Activated CD4-positive, alpha-beta T cell treated with anti-CD3 and anti-CD28 coated beads, Interleukin-2, amount 10 ng/mL, durations not matched to agents 7 days and 5 days (primary cell): ENCODE data around the gene FBN2. TPM values are rescaled to one million over a fixed set of nuclear protein-coding genes. Genes with fewer than 3 reads are reported as not detected.
"Not testable (repeated sequence)": the region's sequence is repeated elsewhere in the genome, so short reads cannot be mapped to it uniquely, and the experiment has no call there.

Experiments
- CTCF ChIA-PET: fragments of 350-600 bp; sonication (Branson Sonifier 250); formaldehyde crosslinking; loops from one replicate; lab custom pipeline; 2021; ENCODE audit warnings: antibody characterized with exemption; lab: Charles Lee
- POLR2A ChIA-PET: fragments of 350-600 bp; sonication (Branson Sonifier 250); formaldehyde crosslinking; loops from one replicate; lab custom pipeline; 2021; ENCODE audit warnings: antibody characterized with exemption; lab: Charles Lee
- DNase-seq: peaks from one replicate; pipeline ENCODE4 v3.0.0-alpha.2; 2020
- H3K27ac Mint-ChIP-seq: one replicate; pipeline ENCODE4 v1.8.0; 2021; ENCODE audit warnings: mild to moderate bottlenecking, moderate library complexity, mixed read lengths
- H3K27me3 Mint-ChIP-seq: one replicate; pipeline ENCODE4 v1.8.0; 2021; ENCODE audit warnings: mixed read lengths
- H3K36me3 Mint-ChIP-seq: one replicate; pipeline ENCODE4 v1.8.0; 2021; ENCODE audit warnings: low read depth, mixed read lengths
- H3K4me1 Mint-ChIP-seq: one replicate; pipeline ENCODE4 v1.8.0; 2021; ENCODE audit warnings: mixed read lengths
- H3K4me3 Mint-ChIP-seq: one replicate; pipeline ENCODE4 v1.8.0; 2021; ENCODE audit warnings: mild to moderate bottlenecking, moderate library complexity, mixed read lengths
- H3K9me3 Mint-ChIP-seq: one replicate; pipeline ENCODE4 v1.8.0; 2021; ENCODE audit warnings: mixed read lengths
- total RNA-seq, 2 experiments: library from RNA; stranded (reverse); gene quantifications; one replicate each; pipeline ENCODE4 v1.2.3, GENCODE V29; 2021

FBN2 gene
- total RNA-seq, 2 experiments from 2014 or later = not detected

GRCh38 chr5:128462330-128462729, 75.7 kb downstream of the FBN2 start:
- H3K9me3 Mint-ChIP-seq = no peaks in the 10 kb centered on the region
- POLR2A ChIA-PET = no interaction called here
- no peak overlapping the region for H3K4me3 Mint-ChIP-seq
- H3K36me3 Mint-ChIP-seq = no peaks in the 10 kb centered on the region
- H3K27me3 Mint-ChIP-seq = no peaks in the 10 kb centered on the region
- DNase-seq = no peak
- CTCF ChIA-PET = no interaction called here
- no peaks in the 10 kb centered on the region for H3K4me1 Mint-ChIP-seq
- no peak overlapping the region for H3K27ac Mint-ChIP-seq

- H3K4me3 Mint-ChIP-seq, H3K27ac Mint-ChIP-seq, POLR2A ChIA-PET, H3K36me3 Mint-ChIP-seq, H3K9me3 Mint-ChIP-seq, DNase-seq, H3K4me1 Mint-ChIP-seq, H3K27me3 Mint-ChIP-seq, CTCF ChIA-PET: not testable (repeated sequence)
Observed at GRCh38 chr5:128457147-128457915, 80.7 kb downstream of the FBN2 start.

GRCh38 chr5:128455841-128456361, 82.1 kb downstream of the FBN2 start:
- no peak for DNase-seq
- H3K4me3 Mint-ChIP-seq = no peak overlapping the region
- H3K9me3 Mint-ChIP-seq = peaks cover 2% of the 10 kb centered on the region
- ChIA-PET POLR2A (no interaction called here), CTCF (no interaction called here)
- H3K27me3 Mint-ChIP-seq = no peaks in the 10 kb centered on the region
- H3K36me3 Mint-ChIP-seq = no peaks in the 10 kb centered on the region
- no peaks in the 10 kb centered on the region for H3K4me1 Mint-ChIP-seq
- no peak overlapping the region for H3K27ac Mint-ChIP-seq

- DNase-seq = no peak
- Mint-ChIP-seq H3K9me3 (peaks cover 2% of the 10 kb centered on the region), H3K27ac (no peak overlapping the region), H3K36me3 (no peaks in the 10 kb centered on the region), H3K4me1 (no peaks in the 10 kb centered on the region), H3K4me3 (no peak overlapping the region), H3K27me3 (no peaks in the 10 kb centered on the region)
- POLR2A ChIA-PET = no interaction called here
- CTCF ChIA-PET = no interaction called here
Observed at GRCh38 chr5:128453121-128453520, 84.9 kb downstream of the FBN2 start.

DNA sequence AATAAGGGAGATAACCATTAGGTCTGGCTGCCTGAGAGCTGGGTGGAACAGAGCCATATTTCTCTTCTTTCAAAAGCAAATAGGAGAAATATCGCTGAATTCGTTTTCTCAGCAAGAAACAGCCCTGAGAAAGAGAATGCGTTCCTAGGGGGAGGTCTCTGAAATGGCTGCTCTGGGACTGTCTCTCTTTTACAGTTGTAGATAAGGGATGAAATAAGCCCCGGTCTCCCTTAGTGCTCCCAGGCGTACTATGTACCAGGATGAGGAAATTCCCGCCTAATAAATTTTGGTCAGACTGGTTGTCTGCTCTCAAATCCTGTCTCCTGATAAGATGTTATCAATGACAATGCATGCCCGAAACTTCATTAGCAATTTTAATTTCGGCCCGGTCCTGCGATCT, 90.8 kb downstream of the FBN2 start:
- CTCF ChIA-PET, H3K27ac Mint-ChIP-seq, H3K4me3 Mint-ChIP-seq: not testable (repeated sequence)

GRCh38 chr5:128441941-128442350, 96.1 kb downstream of the FBN2 start:
- H3K4me1 Mint-ChIP-seq = no peaks in the 10 kb centered on the region
- no peaks in the 10 kb centered on the region for H3K27me3 Mint-ChIP-seq
- CTCF ChIA-PET = no interaction called here
- no peak overlapping the region for H3K4me3 Mint-ChIP-seq
- POLR2A ChIA-PET = no interaction called here
- H3K27ac Mint-ChIP-seq = no peak overlapping the region
- H3K36me3 Mint-ChIP-seq = no peaks in the 10 kb centered on the region
- no peak for DNase-seq
- peaks cover 2% of the 10 kb centered on the region for H3K9me3 Mint-ChIP-seq

More for the DNA sequence above, 90.8 kb downstream of the FBN2 start:
- peaks cover 12% of the 10 kb centered on the region for H3K9me3 Mint-ChIP-seq
- DNase-seq, H3K27me3 Mint-ChIP-seq, H3K36me3 Mint-ChIP-seq, POLR2A ChIA-PET, H3K4me1 Mint-ChIP-seq: not testable (repeated sequence)

GRCh38 chr5:128441165-128441564, 96.9 kb downstream of the FBN2 start:
- Mint-ChIP-seq H3K4me3 (no peak overlapping the region), H3K9me3 (no peaks in the 10 kb centered on the region), H3K27me3 (no peaks in the 10 kb centered on the region), H3K27ac (no peak overlapping the region), H3K36me3 (no peaks in the 10 kb centered on the region), H3K4me1 (no peaks in the 10 kb centered on the region)
- POLR2A ChIA-PET = no interaction called here
- DNase-seq = no peak
- CTCF ChIA-PET = no interaction called here

DNA sequence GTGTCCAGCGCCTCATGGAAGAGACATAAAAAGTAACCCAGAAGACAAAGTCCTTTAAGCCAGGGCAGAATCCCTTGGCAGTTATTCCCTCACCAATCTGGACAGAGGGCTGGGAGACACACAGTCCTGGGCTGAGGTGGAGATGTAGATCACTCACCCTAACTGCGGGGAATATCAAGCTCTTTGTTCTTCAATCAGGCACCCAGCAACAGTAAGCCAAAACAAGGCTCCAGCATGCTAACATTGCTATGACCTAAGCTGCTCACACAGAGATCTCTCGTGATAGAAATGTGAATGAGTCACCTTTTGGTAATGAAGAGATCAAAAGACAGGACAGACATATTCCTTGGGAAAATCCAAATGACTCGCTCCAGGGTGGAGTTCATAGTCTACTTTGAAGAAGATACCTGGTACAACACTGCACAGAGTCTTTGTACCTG, 101.3 kb downstream of the FBN2 start:
- POLR2A ChIA-PET = no interaction called here
- H3K27me3 Mint-ChIP-seq = no peaks in the 10 kb centered on the region
- no peaks in the 10 kb centered on the region for H3K9me3 Mint-ChIP-seq
- CTCF ChIA-PET = no interaction called here
- no peaks in the 10 kb centered on the region for H3K36me3 Mint-ChIP-seq
- H3K27ac Mint-ChIP-seq = no peak overlapping the region
- no peaks in the 10 kb centered on the region for H3K4me1 Mint-ChIP-seq
- no peak overlapping the region for H3K4me3 Mint-ChIP-seq
- no peak for DNase-seq

DNA sequence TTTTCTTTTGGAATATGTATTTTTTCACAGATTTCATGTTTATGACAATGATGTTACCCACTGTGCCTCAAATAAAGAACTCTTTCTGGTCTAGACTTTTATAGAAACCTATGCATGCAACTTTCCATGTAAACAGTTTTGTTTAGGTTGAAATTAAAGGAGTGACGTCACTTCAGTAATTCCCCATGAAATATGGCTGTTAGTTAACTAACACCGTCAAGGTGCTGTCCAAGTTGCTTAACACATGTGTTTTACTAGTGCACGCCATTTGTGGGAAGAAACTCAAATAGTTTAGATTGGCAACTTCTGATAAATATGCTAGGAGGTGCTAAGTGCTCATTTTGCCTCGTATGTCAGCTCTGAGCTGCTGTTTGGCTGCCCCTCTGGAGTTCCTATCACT, 102.2 kb downstream of the FBN2 start:
- no peak overlapping the region for H3K27ac Mint-ChIP-seq
- no peaks in the 10 kb centered on the region for H3K9me3 Mint-ChIP-seq
- POLR2A ChIA-PET = no interaction called here

GRCh38 chr5:128434993-128435392, 103.1 kb downstream of the FBN2 start:
- H3K27me3 Mint-ChIP-seq = no peaks in the 10 kb centered on the region
- CTCF ChIA-PET = no interaction called here
- POLR2A ChIA-PET = no interaction called here
- no peaks in the 10 kb centered on the region for H3K36me3 Mint-ChIP-seq
- DNase-seq = no peak
- H3K4me1 Mint-ChIP-seq = no peaks in the 10 kb centered on the region
- H3K27ac Mint-ChIP-seq = no peak overlapping the region
- H3K9me3 Mint-ChIP-seq = no peaks in the 10 kb centered on the region
- H3K4me3 Mint-ChIP-seq = no peak overlapping the region

More for the DNA sequence above, 102.2 kb downstream of the FBN2 start:
- Mint-ChIP-seq H3K27me3 (no peaks in the 10 kb centered on the region), H3K4me1 (no peaks in the 10 kb centered on the region), H3K4me3 (no peak overlapping the region), H3K36me3 (no peaks in the 10 kb centered on the region)
- DNase-seq = no peak
- CTCF ChIA-PET = no interaction called here

GRCh38 chr5:128432913-128433440, 105.1 kb downstream of the FBN2 start:
- H3K27me3 Mint-ChIP-seq = no peaks in the 10 kb centered on the region
- no peaks in the 10 kb centered on the region for H3K4me1 Mint-ChIP-seq
- no peak overlapping the region for H3K27ac Mint-ChIP-seq
- H3K9me3 Mint-ChIP-seq = no peaks in the 10 kb centered on the region
- POLR2A ChIA-PET = no interaction called here
- CTCF ChIA-PET = no interaction called here
- no peaks in the 10 kb centered on the region for H3K36me3 Mint-ChIP-seq
- no peak overlapping the region for H3K4me3 Mint-ChIP-seq
- no peak for DNase-seq

DNA sequence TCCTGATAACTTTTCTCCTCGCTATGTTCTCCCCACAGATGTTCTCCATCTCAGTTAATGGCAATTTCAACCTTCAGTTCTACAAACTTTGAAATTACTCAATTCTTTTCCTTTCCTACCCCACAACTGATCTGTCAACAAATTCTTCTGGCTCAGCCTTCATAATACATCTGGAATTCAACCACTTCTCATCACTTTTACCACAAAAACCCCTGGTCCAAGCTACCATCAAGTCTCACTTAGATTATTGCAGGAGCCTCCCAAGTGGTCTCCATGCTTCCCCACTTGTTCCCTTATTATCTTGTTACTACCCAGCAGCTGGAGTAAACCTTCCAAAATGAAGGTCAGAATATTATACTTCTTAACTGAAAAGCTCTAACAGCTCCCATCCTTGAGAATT, 110.1 kb downstream of the FBN2 start:
- no peaks in the 10 kb centered on the region for H3K27me3 Mint-ChIP-seq
- H3K27ac Mint-ChIP-seq = no peak overlapping the region
- H3K4me1 Mint-ChIP-seq = no peaks in the 10 kb centered on the region
- POLR2A ChIA-PET = no interaction called here
- no peak for DNase-seq
- H3K4me3 Mint-ChIP-seq = no peak overlapping the region
- H3K9me3 Mint-ChIP-seq = no peaks in the 10 kb centered on the region
- no peaks in the 10 kb centered on the region for H3K36me3 Mint-ChIP-seq
- CTCF ChIA-PET = no interaction called here

DNA sequence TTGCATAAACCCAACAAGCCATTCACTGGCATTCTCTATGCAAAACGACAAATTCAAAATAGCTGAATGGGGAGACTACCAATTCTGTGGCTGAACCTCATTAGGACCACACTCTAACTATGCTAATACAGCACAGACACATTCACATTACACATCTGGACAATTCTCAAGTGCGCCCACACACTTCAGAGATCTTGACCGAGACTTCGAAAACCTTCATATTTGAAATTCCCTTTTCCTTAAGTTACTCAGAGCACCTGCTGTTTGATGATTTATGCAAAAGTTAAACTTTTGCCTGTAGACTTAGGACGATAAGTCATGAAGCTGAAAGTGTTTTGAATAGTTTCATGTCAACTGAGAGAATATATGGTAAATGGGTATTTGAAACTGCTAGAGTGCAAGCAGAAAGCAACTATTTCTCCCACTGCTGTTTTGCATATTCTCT, 111.9 kb downstream of the FBN2 start:
- Mint-ChIP-seq H3K4me1 (no peaks in the 10 kb centered on the region), H3K4me3 (no peak overlapping the region), H3K36me3 (no peaks in the 10 kb centered on the region), H3K27ac (no peak overlapping the region), H3K9me3 (no peaks in the 10 kb centered on the region), H3K27me3 (no peaks in the 10 kb centered on the region)
- CTCF ChIA-PET = no interaction called here
- POLR2A ChIA-PET = no interaction called here
- DNase-seq = no peak
